ENCODE results near the gene MYO1F.

MYO1F gene

DNA sequence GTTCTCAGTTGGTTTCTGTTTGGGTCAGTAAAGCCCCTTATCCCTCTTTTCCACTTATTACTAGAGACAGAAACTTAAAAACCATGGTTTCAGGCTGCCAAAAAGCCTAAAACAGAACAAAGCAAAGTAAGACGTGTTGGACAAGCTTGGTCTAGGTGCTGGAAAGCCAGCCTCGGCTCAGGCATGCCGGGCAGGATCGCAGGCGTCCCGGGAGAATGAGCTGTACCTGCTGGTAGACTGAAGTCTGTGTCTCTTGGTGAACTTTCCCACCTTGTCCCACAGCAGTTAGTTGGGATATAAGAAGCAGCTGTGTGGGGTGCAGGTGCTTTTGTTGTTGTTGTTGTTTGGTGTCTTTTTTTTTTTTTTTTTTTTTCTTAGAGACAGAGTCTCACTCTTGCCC is 95.6 kb downstream of the MYO1F start:
- Histone ChIP-seq H3K4me1 (ENCODE audit: control insufficient read depth, insufficient read depth, low read length) (no peaks in the 10 kb centered on the region; the same call in 1 of the 2 replicates), H3K9me3 (ENCODE audit: control insufficient read depth, insufficient read depth, low read depth, low read length) (no peaks in the 10 kb centered on the region), H3K4me3 (ENCODE audit: low read depth, low read length) (no peak overlapping the region), H3K36me3 (ENCODE audit: control insufficient read depth, insufficient read depth, low read length) (peaks cover 91% of the 10 kb centered on the region), H3K27ac (ENCODE audit: low read depth, low read length) (no peak overlapping the region), H3K27me3 (ENCODE audit: control insufficient read depth, insufficient read depth, low read length) (no peaks in the 10 kb centered on the region), H3K9ac (ENCODE audit: low read length) (no peak overlapping the region)

DNA sequence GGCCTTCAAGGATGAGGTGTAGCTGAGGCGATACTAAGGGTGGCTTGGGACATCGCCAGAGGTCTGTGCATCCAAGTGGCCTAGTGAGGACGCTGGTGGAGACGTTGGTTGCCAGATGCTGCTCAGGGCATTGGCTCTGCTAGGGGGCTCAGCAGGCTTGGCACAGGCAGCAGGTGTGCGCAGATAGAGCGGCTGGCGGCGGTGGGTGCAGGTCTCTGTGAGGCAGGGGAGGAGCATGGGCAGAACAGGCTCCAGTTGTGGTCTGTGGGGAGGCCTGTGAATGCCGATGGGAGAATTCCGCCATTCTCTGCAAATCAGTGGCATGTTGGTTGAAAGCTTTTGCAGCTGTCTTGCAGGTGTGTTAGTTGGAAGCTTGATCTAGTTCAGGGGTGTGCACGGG is 96.0 kb downstream of the MYO1F start:
- H3K27me3 ChIP-seq (ENCODE audit: control insufficient read depth, insufficient read depth, low read length) = no peaks in the 10 kb centered on the region
- H3K9ac ChIP-seq (ENCODE audit: low read length) = no peak overlapping the region
- no peaks in the 10 kb centered on the region for H3K9me3 ChIP-seq (ENCODE audit: control insufficient read depth, insufficient read depth, low read depth, low read length)
- H3K27ac ChIP-seq (ENCODE audit: low read depth, low read length) = no peak overlapping the region
- peaks cover 91% of the 10 kb centered on the region for H3K36me3 ChIP-seq (ENCODE audit: control insufficient read depth, insufficient read depth, low read length)
- no peak overlapping the region for H3K4me3 ChIP-seq (ENCODE audit: low read depth, low read length)
- no peaks in the 10 kb centered on the region; the same call in 1 of the 2 replicates for H3K4me1 ChIP-seq (ENCODE audit: control insufficient read depth, insufficient read depth, low read length)

DNA sequence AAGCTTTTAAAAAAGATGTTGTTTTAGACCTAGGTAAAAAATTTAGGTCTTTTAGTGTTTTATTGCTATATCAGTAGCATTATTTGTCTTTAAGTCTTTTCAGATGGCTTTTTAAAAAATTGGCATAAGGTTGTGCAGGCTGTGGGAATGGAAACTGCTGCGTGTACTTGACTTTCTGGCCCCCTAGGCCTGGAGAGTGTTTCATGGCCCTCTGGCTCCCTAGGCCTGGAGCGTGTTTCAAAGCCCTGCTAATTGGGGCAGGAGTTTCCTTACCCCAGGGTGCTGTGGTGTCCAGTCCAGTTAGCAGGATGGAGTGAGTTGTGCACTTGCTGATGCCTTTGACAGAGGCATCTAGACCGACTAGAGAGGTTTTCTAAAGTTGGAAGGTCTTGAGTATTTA is 98.6 kb downstream of the MYO1F start:
- H3K4me1 ChIP-seq (ENCODE audit: control insufficient read depth, insufficient read depth, low read length) = no peaks in the 10 kb centered on the region; the same call in 1 of the 2 replicates

DNA sequence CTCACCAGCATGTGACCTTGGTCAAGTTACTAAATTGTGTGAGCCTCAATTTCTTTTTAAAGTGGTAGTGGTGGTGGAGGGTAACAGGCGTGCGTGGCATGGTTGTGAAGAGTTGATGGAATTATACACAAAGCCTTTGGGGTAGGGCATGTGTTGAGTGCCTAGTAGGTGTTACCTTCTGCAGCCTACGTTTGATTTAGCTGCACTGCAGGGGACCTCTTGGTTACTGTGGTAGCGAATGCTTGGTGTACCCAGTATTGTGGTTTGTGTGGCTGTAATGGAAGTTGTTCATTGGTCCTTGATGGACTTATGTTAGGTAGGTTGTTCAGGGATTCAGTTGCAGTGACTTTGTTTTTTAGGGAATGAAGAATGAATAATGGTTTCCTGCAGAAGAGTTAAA is 99.4 kb downstream of the MYO1F start:
- no peaks in the 10 kb centered on the region for H3K27me3 ChIP-seq (ENCODE audit: control insufficient read depth, insufficient read depth, low read length)
- no peak overlapping the region for H3K4me3 ChIP-seq (ENCODE audit: low read depth, low read length)
- H3K9me3 ChIP-seq (ENCODE audit: control insufficient read depth, insufficient read depth, low read depth, low read length) = no peaks in the 10 kb centered on the region
- no peak overlapping the region for H3K27ac ChIP-seq (ENCODE audit: low read depth, low read length)
- H3K9ac ChIP-seq (ENCODE audit: low read length) = no peak overlapping the region
- peaks cover 92% of the 10 kb centered on the region for H3K36me3 ChIP-seq (ENCODE audit: control insufficient read depth, insufficient read depth, low read length)
- H3K4me1 ChIP-seq (ENCODE audit: control insufficient read depth, insufficient read depth, low read length) = no peaks in the 10 kb centered on the region; the same call in 1 of the 2 replicates

More for the DNA sequence above, 98.6 kb downstream of the MYO1F start:
- Histone ChIP-seq H3K9ac (ENCODE audit: low read length) (no peak overlapping the region), H3K27ac (ENCODE audit: low read depth, low read length) (no peak overlapping the region), H3K27me3 (ENCODE audit: control insufficient read depth, insufficient read depth, low read length) (no peaks in the 10 kb centered on the region), H3K4me3 (ENCODE audit: low read depth, low read length) (no peak overlapping the region), H3K36me3 (ENCODE audit: control insufficient read depth, insufficient read depth, low read length) (peaks cover 92% of the 10 kb centered on the region), H3K9me3 (ENCODE audit: control insufficient read depth, insufficient read depth, low read depth, low read length) (no peaks in the 10 kb centered on the region)

DNA sequence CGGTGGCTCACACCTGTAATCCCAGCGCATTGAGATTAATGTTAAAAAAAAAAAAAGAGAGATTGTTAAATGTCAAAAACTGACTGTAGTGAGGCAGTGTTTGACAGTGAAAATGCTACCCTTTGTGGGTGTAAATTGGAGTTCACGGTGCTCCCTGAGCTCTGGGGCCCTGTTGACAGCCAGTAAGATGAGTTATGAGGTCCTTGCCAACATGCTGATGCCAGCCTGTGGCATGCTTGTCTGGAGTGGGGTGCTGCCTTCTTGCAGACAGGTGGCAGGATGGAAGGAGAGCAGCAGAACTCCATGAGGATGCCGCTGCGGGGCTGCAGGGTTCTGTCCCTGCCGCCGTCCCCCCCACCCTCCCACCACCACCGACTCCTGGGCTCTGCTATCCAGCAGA is 100.7 kb downstream of the MYO1F start:
- no peaks in the 10 kb centered on the region for H3K9me3 ChIP-seq (ENCODE audit: control insufficient read depth, insufficient read depth, low read depth, low read length)
- H3K27ac ChIP-seq (ENCODE audit: low read depth, low read length) = no peak overlapping the region
- peaks cover 93% of the 10 kb centered on the region for H3K36me3 ChIP-seq (ENCODE audit: control insufficient read depth, insufficient read depth, low read length)

DNA sequence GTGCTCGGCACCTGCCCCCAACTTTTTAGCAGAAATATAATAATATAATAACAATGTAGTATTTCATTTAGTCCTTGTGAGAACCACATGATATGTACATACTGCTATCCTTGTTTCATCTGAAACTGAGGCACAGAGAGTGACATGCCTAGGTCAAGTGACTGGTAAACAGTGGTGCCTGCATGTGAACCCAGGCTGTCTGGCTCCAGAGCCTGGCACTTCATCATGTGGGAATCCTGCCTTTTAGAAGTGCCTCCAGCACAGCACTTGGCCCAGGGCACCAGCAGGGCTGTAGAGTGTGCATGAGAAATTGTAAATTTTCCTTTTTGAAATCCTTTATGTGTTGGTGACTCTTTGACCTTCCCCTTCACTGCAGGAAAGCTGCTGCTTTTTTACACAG is 102.2 kb downstream of the MYO1F start:
- H3K36me3 ChIP-seq (ENCODE audit: control insufficient read depth, insufficient read depth, low read length) = peaks cover 95% of the 10 kb centered on the region
- no peaks in the 10 kb centered on the region for H3K27me3 ChIP-seq (ENCODE audit: control insufficient read depth, insufficient read depth, low read length)
- H3K9me3 ChIP-seq (ENCODE audit: control insufficient read depth, insufficient read depth, low read depth, low read length) = no peaks in the 10 kb centered on the region
- no peak overlapping the region for H3K9ac ChIP-seq (ENCODE audit: low read length)
- H3K4me3 ChIP-seq (ENCODE audit: low read depth, low read length) = no peak overlapping the region
- H3K4me1 ChIP-seq (ENCODE audit: control insufficient read depth, insufficient read depth, low read length) = no peaks in the 10 kb centered on the region
- no peak overlapping the region for H3K27ac ChIP-seq (ENCODE audit: low read depth, low read length)

More for the DNA sequence above, 100.7 kb downstream of the MYO1F start:
- Histone ChIP-seq H3K9ac (ENCODE audit: low read length) (no peak overlapping the region), H3K27me3 (ENCODE audit: control insufficient read depth, insufficient read depth, low read length) (no peaks in the 10 kb centered on the region), H3K4me1 (ENCODE audit: control insufficient read depth, insufficient read depth, low read length) (no peaks in the 10 kb centered on the region; the same call in 1 of the 2 replicates), H3K4me3 (ENCODE audit: low read depth, low read length) (no peak overlapping the region)

DNA sequence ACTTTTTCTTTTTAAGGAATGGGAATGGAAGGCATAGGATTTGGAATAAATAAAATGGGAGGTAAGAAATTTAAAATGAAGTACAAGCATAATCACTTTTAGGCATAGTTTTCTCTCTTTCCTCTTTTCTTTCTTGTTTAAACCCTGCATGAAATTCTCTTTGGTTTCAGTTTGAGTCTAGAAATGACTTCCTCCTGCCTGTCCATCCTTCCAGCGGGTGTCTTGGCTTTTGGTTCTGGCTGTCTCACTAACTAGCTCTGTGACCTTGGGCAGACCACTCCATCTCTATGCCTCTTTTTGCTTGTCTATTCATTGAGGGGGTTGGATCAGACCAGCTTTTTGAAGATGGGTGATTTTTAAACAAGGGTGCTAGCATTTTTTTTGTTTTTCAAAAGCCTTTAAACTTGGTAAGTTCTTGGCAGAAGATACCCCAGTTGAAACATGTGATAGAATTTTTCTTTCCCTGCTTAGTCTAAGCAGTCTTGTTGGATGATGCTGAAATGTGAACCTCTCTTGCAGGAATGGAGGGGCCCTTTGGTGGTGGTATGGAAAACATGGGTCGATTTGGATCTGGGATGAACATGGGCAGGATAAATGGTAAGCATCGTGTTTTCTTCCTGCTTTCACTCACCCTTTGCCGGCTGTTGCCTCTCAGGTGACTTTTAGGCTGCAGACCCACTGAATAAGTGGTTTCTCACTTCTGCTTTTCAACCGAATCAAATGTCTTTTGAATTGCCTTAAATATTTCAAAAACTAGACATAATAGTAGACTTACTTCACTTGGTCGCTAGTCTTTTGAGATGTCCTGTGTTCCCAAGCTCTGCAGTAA is 103.4 kb downstream of the MYO1F start:
- H3K9me3 ChIP-seq (ENCODE audit: control insufficient read depth, insufficient read depth, low read depth, low read length) = no peaks in the 10 kb centered on the region
- no peak overlapping the region for H3K9ac ChIP-seq (ENCODE audit: low read length)
- no peaks in the 10 kb centered on the region for H3K27me3 ChIP-seq (ENCODE audit: control insufficient read depth, insufficient read depth, low read length)
- H3K36me3 ChIP-seq (ENCODE audit: control insufficient read depth, insufficient read depth, low read length) = peaks cover 99% of the 10 kb centered on the region
- H3K27ac ChIP-seq (ENCODE audit: low read depth, low read length) = no peak overlapping the region
- H3K4me1 ChIP-seq (ENCODE audit: control insufficient read depth, insufficient read depth, low read length) = no peaks in the 10 kb centered on the region
- no peak overlapping the region for H3K4me3 ChIP-seq (ENCODE audit: low read depth, low read length)
